ENCODE measurements around the gene AAMP.
A peak's percentile ranks its signal among the peaks of the same experiment; 100 is the strongest.

GRCh38 chr2:218216674-218217359 is 53.1 kb downstream of the AAMP start, which contains the start of gene ARPC2:
- TF ChIP-seq CTCF (IDR thresholded peaks at IDR 0.05) = peak in 4 of 6 experiments; percentile 16 to 64 (median 58)
- TF ChIP-seq POLR2A (IDR thresholded peaks at IDR 0.05) = peak; percentile 90 to 93

Data from Peyer's patch (tissue), 4 donors.